Stimulated activated CD8-positive, alpha-beta memory T cell treated with anti-CD3 and anti-CD28 coated beads, Interleukin-4, amount 100 ng/mL, for 4 hours (primary cell): Measurements from ENCODE around the gene SCYGR2.

Experiments
- DNase-seq, 2 donors: peaks; one replicate each; pipeline ENCODE4 v3.0.0-alpha.2; 2020; ENCODE audit warnings: low read depth in 2 of 2, low spot score in 1 of 2

Gene SCYGR2

GRCh38 chr2:227612546-227613271 lies 14.0 kb downstream of the SCYGR2 start:
- no peak for DNase-seq

- no peak for DNase-seq
Measured at GRCh38 chr2:227613272-227613660, 14.6 kb downstream of the SCYGR2 start.

GRCh38 chr2:227614246-227614645 lies 15.6 kb downstream of the SCYGR2 start:
- DNase-seq = no peak

GRCh38 chr2:227614740-227615139 lies 16.0 kb downstream of the SCYGR2 start, which contains the start of gene SCYGR3:
Gene SCYGR3, minus strand, starts transcription at chr2:227614840. Its CDS starts 0 bp downstream, at chr2:227614840.
- DNase-seq = no peak

GRCh38 chr2:227615181-227615580 lies 16.5 kb downstream of the SCYGR2 start:
- DNase-seq = no peak

GRCh38 chr2:227615906-227616305 lies 17.2 kb downstream of the SCYGR2 start:
- no peak for DNase-seq

- no peak for DNase-seq
Measured at GRCh38 chr2:227616631-227617030, 17.9 kb downstream of the SCYGR2 start.

- no peak for DNase-seq
Measured at GRCh38 chr2:227617316-227618230, 18.9 kb downstream of the SCYGR2 start, which contains the start of gene SCYGR4. Gene SCYGR4, plus strand, starts transcription at chr2:227617498. Its CDS starts 0 bp downstream, at chr2:227617498.

- DNase-seq = no peak
Measured at GRCh38 chr2:227623226-227623625, 24.5 kb downstream of the SCYGR2 start.

GRCh38 chr2:227625420-227625819 lies 26.7 kb downstream of the SCYGR2 start:
- DNase-seq = no peak

- no peak for DNase-seq
Measured at GRCh38 chr2:227626580-227627151, 28.0 kb downstream of the SCYGR2 start.

GRCh38 chr2:227627769-227628168 lies 29.1 kb downstream of the SCYGR2 start:
- no peak for DNase-seq

GRCh38 chr2:227629435-227629834 lies 30.7 kb downstream of the SCYGR2 start:
- no peak for DNase-seq

GRCh38 chr2:227630322-227630721 lies 31.6 kb downstream of the SCYGR2 start:
- DNase-seq = no peak

GRCh38 chr2:227632827-227633226 lies 34.1 kb downstream of the SCYGR2 start:
- no peak for DNase-seq

GRCh38 chr2:227634201-227634600 lies 35.5 kb downstream of the SCYGR2 start:
- DNase-seq = no peak

GRCh38 chr2:227642656-227643055 lies 44.0 kb downstream of the SCYGR2 start:
- DNase-seq = no peak

GRCh38 chr2:227643990-227644551 lies 45.4 kb downstream of the SCYGR2 start:
- DNase-seq = no peak
